Measurements from ENCODE around the gene LRRC36.
A peak's percentile ranks its signal among the peaks of the same experiment; 100 is the strongest.

LRRC36 gene

GRCh38 chr16:67390816-67391423, 64.3 kb downstream of the LRRC36 start:
- no peak for DNase-seq (ENCODE audit: low spot score)

GRCh38 chr16:67391424-67392300, 65.0 kb downstream of the LRRC36 start:
- DNase-seq (ENCODE audit: low spot score): no peak

- DNase-seq (ENCODE audit: low spot score): no peak
Observed at GRCh38 chr16:67392301-67393059, 65.9 kb downstream of the LRRC36 start.

- peak; percentile 95 for DNase-seq (ENCODE audit: low spot score)
Observed at GRCh38 chr16:67393111-67393787, 66.6 kb downstream of the LRRC36 start, which contains the start of gene TPPP3. TPPP3 (minus strand) TSS chr16:67393498; CDS start chr16:67391111, 2,387 bp downstream.

- no peak for DNase-seq (ENCODE audit: low spot score)
Observed at GRCh38 chr16:67393788-67394154, 67.2 kb downstream of the LRRC36 start.

GRCh38 chr16:67394155-67395104, 67.8 kb downstream of the LRRC36 start:
- DNase-seq (ENCODE audit: low spot score): no peak

GRCh38 chr16:67395105-67395457, 68.5 kb downstream of the LRRC36 start:
- no peak for DNase-seq (ENCODE audit: low spot score)

- DNase-seq (ENCODE audit: low spot score): no peak
Observed at GRCh38 chr16:67395458-67396158, 69.0 kb downstream of the LRRC36 start.

GRCh38 chr16:67396159-67397035, 69.8 kb downstream of the LRRC36 start:
- peak; percentile 93 for DNase-seq (ENCODE audit: low spot score)

- DNase-seq (ENCODE audit: low spot score): no peak
Observed at GRCh38 chr16:67397036-67397801, 70.6 kb downstream of the LRRC36 start.

GRCh38 chr16:67397812-67398545, 71.4 kb downstream of the LRRC36 start:
- DNase-seq (ENCODE audit: low spot score): no peak

- no peak for DNase-seq (ENCODE audit: low spot score)
Observed at GRCh38 chr16:67398546-67399217, 72.1 kb downstream of the LRRC36 start.

GRCh38 chr16:67399218-67399733, 72.7 kb downstream of the LRRC36 start:
- peak; percentile 78 for DNase-seq (ENCODE audit: low spot score)

- DNase-seq (ENCODE audit: low spot score): no peak
Observed at GRCh38 chr16:67399749-67400704, 73.4 kb downstream of the LRRC36 start.

- no peak for DNase-seq (ENCODE audit: low spot score)
Observed at GRCh38 chr16:67400901-67401300, 74.3 kb downstream of the LRRC36 start.

Measured in AG08396 (cell line).